Omental fat pad (tissue), 4 donors: ENCODE data around the gene OR2Z1. TPM values are rescaled to one million over a fixed set of nuclear protein-coding genes. Genes with fewer than 3 reads are reported as not detected.
"Not testable (repeated sequence)": the region's sequence is repeated elsewhere in the genome, so short reads cannot be mapped to it uniquely, and the experiment has no call there.

Source experiments
- ATAC-seq: fragments of 150-250 bp; one replicate; pipeline ENCODE4 v1.9.1; 2016; ENCODE audit warnings: mild to moderate bottlenecking, moderate library complexity; ENCODE audit not compliant: low FRiP score
- DNase-seq: peaks from one replicate; pipeline ENCODE4 v3.0.0-alpha.2; 2019; ENCODE audit warnings: low spot score
- CTCF ChIP-seq, 3 donors: fragments of 450-650 bp; IDR thresholded peaks; one replicate each; pipeline ENCODE4 v1.5.1; 2016 to 2017; ENCODE audit warnings: antibody characterized with exemption in 3 of 3, mild to moderate bottlenecking in 3 of 3, moderate library complexity in 2 of 3
- total RNA-seq, 4 donors: library from RNA; depleted of rRNA; stranded (reverse); fragments of >200 nt; gene quantifications; one replicate each; pipeline ENCODE4 v1.1.0, GENCODE V29; 2016

Gene OR2Z1
- total RNA-seq, 4 donors from 2014 or later: not detected

GRCh38 chr19:8702350-8702749, 19.1 kb upstream of the OR2Z1 start:
- no peak for TF ChIP-seq CTCF (IDR thresholded peaks at IDR 0.05)
- no peak for ATAC-seq
- no peak for DNase-seq

- TF ChIP-seq CTCF (IDR thresholded peaks at IDR 0.05): no peak
- no peak for DNase-seq
- ATAC-seq: no peak
Measured at GRCh38 chr19:8703223-8703622, 18.2 kb upstream of the OR2Z1 start.

- not testable (repeated sequence) for ATAC-seq
Measured at GRCh38 chr19:8705304-8705703, 16.1 kb upstream of the OR2Z1 start.

GRCh38 chr19:8705742-8706141, 15.7 kb upstream of the OR2Z1 start:
- no peak for TF ChIP-seq CTCF (IDR thresholded peaks at IDR 0.05)
- ATAC-seq: no peak
- no peak for DNase-seq

More at GRCh38 chr19:8705304-8705703, 16.1 kb upstream of the OR2Z1 start:
- DNase-seq: not testable (repeated sequence)

GRCh38 chr19:8710337-8710736, 11.1 kb upstream of the OR2Z1 start:
- DNase-seq, ATAC-seq: not testable (repeated sequence)

GRCh38 chr19:8722032-8722431, 598 bp downstream of the OR2Z1 start:
- no peak for DNase-seq
- no peak for ATAC-seq
- no peak for TF ChIP-seq CTCF (IDR thresholded peaks at IDR 0.05)

- no peak for ATAC-seq
- DNase-seq: no peak
- TF ChIP-seq CTCF (IDR thresholded peaks at IDR 0.05): no peak
Measured at GRCh38 chr19:8724276-8724675, 2.8 kb downstream of the OR2Z1 start.

GRCh38 chr19:8731428-8732169, 10.2 kb downstream of the OR2Z1 start:
- no peak for TF ChIP-seq CTCF (IDR thresholded peaks at IDR 0.05)
- no peak for ATAC-seq

More at GRCh38 chr19:8731428-8732169, 10.2 kb downstream of the OR2Z1 start:
- no peak for DNase-seq
